Ascending aorta (tissue), 2 donors: ENCODE data around the gene PDZRN4. TPM values are rescaled to one million over a fixed set of nuclear protein-coding genes. Genes with fewer than 3 reads are reported as not detected.

Experiments
- DNase-seq, 2 donors: peaks; one replicate each; pipeline ENCODE4 v3.0.0-alpha.2; 2019; ENCODE audit warnings: low spot score in 2 of 2
- H3K27ac ChIP-seq, 2 donors: fragments of 200-600 bp; sonication (generic); one replicate each; pipeline ENCODE4 v1.5.1; 2016 to 2017; ENCODE audit warnings: mild to moderate bottlenecking in 1 of 2
- H3K27me3 ChIP-seq: fragments of 200-600 bp; sonication (generic); one replicate; pipeline ENCODE4 v1.5.1; 2017
- H3K36me3 ChIP-seq, 2 donors: fragments of 200-600 bp; sonication (generic); one replicate each; pipeline ENCODE4 v1.5.1; 2016
- H3K4me1 ChIP-seq, 2 donors: fragments of 200-600 bp; sonication (generic); one replicate each; pipeline ENCODE4 v1.5.1; 2016 to 2017; ENCODE audit warnings: mild to moderate bottlenecking in 1 of 2
- H3K4me3 ChIP-seq, 2 donors: fragments of 200-600 bp; sonication (generic); one replicate each; pipeline ENCODE4 v1.5.1; 2016 to 2017; ENCODE audit warnings: mild to moderate bottlenecking in 1 of 2
- H3K9me3 ChIP-seq, 2 donors: fragments of 200-600 bp; sonication (generic); one replicate each; pipeline ENCODE4 v1.5.1; 2016
- CTCF ChIP-seq, 3 experiments: fragments of 200-600 bp in 2 of 3; fragments of 450-650 bp in 1 of 3; sonication (generic) in 2 of 3; IDR thresholded peaks; one replicate each; pipeline ENCODE4 v1.5.1; 2016 to 2019; ENCODE audit warnings: antibody characterized with exemption in 3 of 3, mild to moderate bottlenecking in 1 of 3, moderate library complexity in 1 of 3
- intact Hi-C: fragments of 100-400 bp; cut with DNase I; formaldehyde crosslinking; loops from one replicate; pipeline ENCODE4 v1.15.1; 2023
- total RNA-seq: library from RNA; depleted of rRNA; stranded (reverse); fragments of >200 nt; gene quantifications from one replicate; pipeline ENCODE4 v1.1.0, GENCODE V29; 2016

The PDZRN4 gene
- total RNA-seq, 1 donor from 2014 or later, result 1.3 TPM

GRCh38 chr12:41474001-41474400 is 285.9 kb downstream of the PDZRN4 start:
- Histone ChIP-seq H3K9me3 (no peaks in the 10 kb centered on the region), H3K4me3 (no peak overlapping the region), H3K27me3 (no peaks in the 10 kb centered on the region), H3K27ac (no peak overlapping the region), H3K36me3 (no peaks in the 10 kb centered on the region), H3K4me1 (no peaks in the 10 kb centered on the region)
- no peak for TF ChIP-seq CTCF (IDR thresholded peaks at IDR 0.05)
- intact Hi-C loops, result no loop called here
- DNase-seq, result no peak

- no peak overlapping the region for H3K4me3 ChIP-seq
- H3K4me1 ChIP-seq, result no peaks in the 10 kb centered on the region
- intact Hi-C loops, result no loop called here
- TF ChIP-seq CTCF (IDR thresholded peaks at IDR 0.05), result no peak
- no peaks in the 10 kb centered on the region for H3K27me3 ChIP-seq
- no peak for DNase-seq
- H3K27ac ChIP-seq, result no peak overlapping the region
- H3K36me3 ChIP-seq, result no peaks in the 10 kb centered on the region
- H3K9me3 ChIP-seq, result no peaks in the 10 kb centered on the region
Measured at GRCh38 chr12:41476499-41477439, 288.6 kb downstream of the PDZRN4 start.

- Histone ChIP-seq H3K4me3 (no peak overlapping the region), H3K27ac (no peak overlapping the region), H3K36me3 (no peaks in the 10 kb centered on the region), H3K4me1 (no peaks in the 10 kb centered on the region), H3K27me3 (no peaks in the 10 kb centered on the region), H3K9me3 (no peaks in the 10 kb centered on the region)
- intact Hi-C loops, result no loop called here
- no peak for TF ChIP-seq CTCF (IDR thresholded peaks at IDR 0.05)
- no peak for DNase-seq
Measured at GRCh38 chr12:41479426-41479825, 291.3 kb downstream of the PDZRN4 start.

- no peaks in the 10 kb centered on the region for H3K27me3 ChIP-seq
- no peaks in the 10 kb centered on the region for H3K9me3 ChIP-seq
- no peak overlapping the region for H3K4me3 ChIP-seq
- H3K36me3 ChIP-seq, result no peaks in the 10 kb centered on the region
- TF ChIP-seq CTCF (IDR thresholded peaks at IDR 0.05), result no peak
- H3K27ac ChIP-seq, result no peak overlapping the region
- H3K4me1 ChIP-seq, result no peaks in the 10 kb centered on the region
- intact Hi-C loops, result no loop called here
- no peak for DNase-seq
Measured at GRCh38 chr12:41485203-41485602, 297.1 kb downstream of the PDZRN4 start.

- Histone ChIP-seq H3K4me1 (no peaks in the 10 kb centered on the region), H3K36me3 (no peaks in the 10 kb centered on the region), H3K4me3 (no peak overlapping the region), H3K27ac (no peak overlapping the region), H3K9me3 (no peaks in the 10 kb centered on the region), H3K27me3 (no peaks in the 10 kb centered on the region)
- intact Hi-C loops, result no loop called here
- no peak for TF ChIP-seq CTCF (IDR thresholded peaks at IDR 0.05)
- no peak for DNase-seq
Measured at GRCh38 chr12:41486718-41487117, 298.6 kb downstream of the PDZRN4 start.
